ENCODE data around the gene RHBDL2.

RHBDL2 gene

DNA sequence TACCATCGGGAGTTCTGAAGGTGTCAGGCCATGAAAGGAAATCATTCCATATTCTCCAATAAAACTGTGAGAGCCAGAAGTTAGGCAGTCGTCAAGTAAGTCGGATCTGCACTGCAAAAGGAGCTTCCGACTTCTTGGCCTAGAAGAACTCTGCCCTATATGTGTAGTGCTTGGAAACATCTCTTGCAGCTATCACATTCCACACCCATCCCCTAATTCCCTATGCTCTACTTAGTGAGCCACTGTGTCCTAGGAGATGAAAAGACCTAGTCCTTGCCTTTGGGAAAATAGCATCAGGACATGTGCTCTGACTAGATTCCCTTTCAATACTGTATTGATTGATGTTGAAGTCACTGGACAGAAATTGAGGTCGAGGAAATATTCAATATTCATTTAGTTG is 52.0 kb downstream of the RHBDL2 start:
- no peak for DNase-seq (ENCODE audit: low spot score)
- CTCF ChIA-PET, result interaction anchor here (0.7 kb wide), 1 partner anchor 209 kb away, joined by 3 read pairs; no protein-coding TSS in a partner anchor
- POLR2A ChIA-PET (ENCODE audit: low non-redundant PET), result no interaction called here
- H3K27ac ChIP-seq, result no peak overlapping the region
- TF ChIP-seq, protein P1, sequence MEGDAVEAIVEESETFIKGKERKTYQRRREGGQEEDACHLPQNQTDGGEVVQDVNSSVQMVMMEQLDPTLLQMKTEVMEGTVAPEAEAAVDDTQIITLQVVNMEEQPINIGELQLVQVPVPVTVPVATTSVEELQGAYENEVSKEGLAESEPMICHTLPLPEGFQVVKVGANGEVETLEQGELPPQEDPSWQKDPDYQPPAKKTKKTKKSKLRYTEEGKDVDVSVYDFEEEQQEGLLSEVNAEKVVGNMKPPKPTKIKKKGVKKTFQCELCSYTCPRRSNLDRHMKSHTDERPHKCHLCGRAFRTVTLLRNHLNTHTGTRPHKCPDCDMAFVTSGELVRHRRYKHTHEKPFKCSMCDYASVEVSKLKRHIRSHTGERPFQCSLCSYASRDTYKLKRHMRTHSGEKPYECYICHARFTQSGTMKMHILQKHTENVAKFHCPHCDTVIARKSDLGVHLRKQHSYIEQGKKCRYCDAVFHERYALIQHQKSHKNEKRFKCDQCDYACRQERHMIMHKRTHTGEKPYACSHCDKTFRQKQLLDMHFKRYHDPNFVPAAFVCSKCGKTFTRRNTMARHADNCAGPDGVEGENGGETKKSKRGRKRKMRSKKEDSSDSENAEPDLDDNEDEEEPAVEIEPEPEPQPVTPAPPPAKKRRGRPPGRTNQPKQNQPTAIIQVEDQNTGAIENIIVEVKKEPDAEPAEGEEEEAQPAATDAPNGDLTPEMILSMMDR (conservative IDR thresholded peaks at IDR 0.05; ENCODE audit: low read depth), result no peak

DNA sequence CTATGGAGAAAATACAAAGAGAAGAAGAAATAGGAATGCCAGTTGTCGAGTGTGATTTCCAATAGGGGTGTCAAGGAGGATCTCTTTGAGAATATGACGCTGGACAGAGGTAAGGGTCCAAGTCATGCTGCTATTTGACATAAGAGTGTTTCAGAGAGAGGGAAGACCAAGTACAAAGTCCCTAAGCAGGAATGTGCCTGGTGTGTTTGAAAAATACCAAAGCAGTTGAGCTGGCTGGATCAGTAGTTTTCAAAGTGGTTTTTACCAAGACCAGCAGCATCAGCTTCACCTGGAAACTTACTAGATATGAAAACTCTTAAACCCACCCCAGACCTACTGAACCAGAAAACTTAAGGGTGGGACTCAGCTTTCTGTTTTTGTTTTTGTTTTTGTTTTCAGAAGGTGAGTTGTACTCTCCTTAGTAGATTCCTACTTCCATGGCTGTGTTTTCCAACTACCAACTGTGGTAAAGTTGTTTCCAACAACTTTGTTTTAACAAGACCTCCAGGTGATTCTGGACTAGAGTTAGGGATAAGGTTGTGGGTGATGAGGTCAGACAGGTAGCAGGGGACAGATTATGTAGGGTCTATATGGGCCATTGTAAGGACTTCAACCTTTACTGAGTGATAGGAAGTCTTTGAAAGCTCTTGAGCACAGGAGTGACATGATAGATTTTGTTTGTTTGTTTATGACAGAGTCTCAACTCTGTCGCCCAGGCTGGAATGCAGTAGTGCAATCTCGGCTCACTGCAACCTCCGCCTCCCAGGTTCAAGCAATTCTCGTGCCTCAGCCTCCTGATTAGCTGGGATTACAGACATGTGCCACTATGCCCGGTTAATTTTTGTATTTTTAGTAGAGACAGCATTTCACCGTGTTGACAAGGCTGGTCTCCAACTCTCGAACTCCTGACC is 53.0 kb downstream of the RHBDL2 start:
- ChIA-PET CTCF (no interaction called here), POLR2A (ENCODE audit: low non-redundant PET) (no interaction called here)
- DNase-seq (ENCODE audit: low spot score), result no peak
- H3K27ac ChIP-seq, result no peak overlapping the region
- TF ChIP-seq, protein P1 (conservative IDR thresholded peaks at IDR 0.05; ENCODE audit: low read depth), result no peak

DNA sequence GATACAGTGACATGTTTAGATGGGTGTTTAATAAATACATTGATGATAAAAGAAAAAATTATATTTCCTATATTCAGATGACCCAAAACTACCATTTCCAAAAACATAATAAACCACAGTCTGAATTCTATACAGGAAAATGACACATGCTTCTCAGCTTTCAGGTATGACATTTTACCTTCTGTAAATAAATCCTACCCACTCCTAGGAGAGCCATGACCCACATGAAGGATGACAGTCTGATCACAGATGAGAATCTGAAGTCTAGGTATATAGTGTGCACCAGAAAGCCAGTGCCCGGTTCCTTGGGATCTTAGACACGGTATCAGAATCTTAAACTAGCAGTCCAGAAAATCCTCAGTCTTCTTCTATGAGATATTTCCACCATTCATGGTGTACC is 56.5 kb downstream of the RHBDL2 start:
- POLR2A ChIA-PET (ENCODE audit: low non-redundant PET), result no interaction called here
- no peak for DNase-seq (ENCODE audit: low spot score)
- H3K27ac ChIP-seq, result no peak overlapping the region
- TF ChIP-seq, protein P1 (conservative IDR thresholded peaks at IDR 0.05; ENCODE audit: low read depth), result no peak
- CTCF ChIA-PET, result no interaction called here

DNA sequence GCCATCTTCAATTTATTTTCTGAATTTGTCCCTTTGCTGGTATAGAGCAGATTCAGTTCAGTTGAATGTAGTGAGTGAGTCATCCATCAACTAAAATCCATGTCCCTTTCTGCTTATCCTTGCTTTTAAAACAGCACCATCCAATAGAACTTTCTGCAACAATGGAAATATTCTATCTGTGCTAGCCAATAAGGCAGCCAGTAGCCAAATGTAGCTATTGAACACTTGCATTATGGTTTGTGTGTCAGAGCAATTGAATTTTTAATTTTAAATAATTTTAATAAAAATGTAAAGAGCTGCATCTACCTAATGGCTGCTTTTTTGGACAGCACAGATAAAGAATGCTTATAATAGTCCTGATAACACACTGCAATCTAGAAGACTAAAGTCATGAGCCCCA is 60.1 kb downstream of the RHBDL2 start, which contains the start of gene GJA9:
TSS of gene GJA9 (minus strand) at position 101 of the 400 bp plus-strand sequence. CDS start 5,489 bp downstream, outside the sequence.
- no peak for DNase-seq (ENCODE audit: low spot score)
- TF ChIP-seq, protein P1 (conservative IDR thresholded peaks at IDR 0.05; ENCODE audit: low read depth), result no peak
- ChIA-PET CTCF (interaction anchor here (1.0 kb wide), 1 partner anchor 218 kb away, joined by 5 read pairs; no protein-coding TSS in a partner anchor), POLR2A (ENCODE audit: low non-redundant PET) (no interaction called here)
- no peak within 1 kb of the TSS for H3K27ac ChIP-seq

DNA sequence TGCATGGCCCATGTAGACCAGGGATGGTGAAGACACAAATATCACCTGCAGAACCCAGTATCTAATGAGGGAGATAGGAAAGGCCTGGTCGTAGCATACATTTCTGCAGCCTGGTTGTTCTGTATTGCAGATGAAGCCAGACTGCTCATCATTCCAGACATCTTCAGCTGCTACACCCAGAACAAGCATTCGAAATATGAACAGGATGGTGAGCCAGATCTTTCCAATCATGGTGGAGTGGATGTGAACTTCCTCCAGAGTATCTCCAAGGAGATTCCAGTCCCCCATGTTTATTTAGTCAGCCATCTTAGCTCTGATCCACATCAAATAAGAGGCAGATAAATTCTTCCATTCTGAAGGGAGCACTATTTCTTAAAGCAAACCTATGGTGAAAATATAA is 65.8 kb downstream of the RHBDL2 start:
- H3K27ac ChIP-seq, result no peak overlapping the region
- CTCF ChIA-PET, result interaction anchor here (0.6 kb wide), 1 partner anchor 41 kb away, joined by 4 read pairs; no protein-coding TSS in a partner anchor
- DNase-seq (ENCODE audit: low spot score), result no peak
- POLR2A ChIA-PET (ENCODE audit: low non-redundant PET), result no interaction called here
- TF ChIP-seq, protein P1 (conservative IDR thresholded peaks at IDR 0.05; ENCODE audit: low read depth), result no peak

DNA sequence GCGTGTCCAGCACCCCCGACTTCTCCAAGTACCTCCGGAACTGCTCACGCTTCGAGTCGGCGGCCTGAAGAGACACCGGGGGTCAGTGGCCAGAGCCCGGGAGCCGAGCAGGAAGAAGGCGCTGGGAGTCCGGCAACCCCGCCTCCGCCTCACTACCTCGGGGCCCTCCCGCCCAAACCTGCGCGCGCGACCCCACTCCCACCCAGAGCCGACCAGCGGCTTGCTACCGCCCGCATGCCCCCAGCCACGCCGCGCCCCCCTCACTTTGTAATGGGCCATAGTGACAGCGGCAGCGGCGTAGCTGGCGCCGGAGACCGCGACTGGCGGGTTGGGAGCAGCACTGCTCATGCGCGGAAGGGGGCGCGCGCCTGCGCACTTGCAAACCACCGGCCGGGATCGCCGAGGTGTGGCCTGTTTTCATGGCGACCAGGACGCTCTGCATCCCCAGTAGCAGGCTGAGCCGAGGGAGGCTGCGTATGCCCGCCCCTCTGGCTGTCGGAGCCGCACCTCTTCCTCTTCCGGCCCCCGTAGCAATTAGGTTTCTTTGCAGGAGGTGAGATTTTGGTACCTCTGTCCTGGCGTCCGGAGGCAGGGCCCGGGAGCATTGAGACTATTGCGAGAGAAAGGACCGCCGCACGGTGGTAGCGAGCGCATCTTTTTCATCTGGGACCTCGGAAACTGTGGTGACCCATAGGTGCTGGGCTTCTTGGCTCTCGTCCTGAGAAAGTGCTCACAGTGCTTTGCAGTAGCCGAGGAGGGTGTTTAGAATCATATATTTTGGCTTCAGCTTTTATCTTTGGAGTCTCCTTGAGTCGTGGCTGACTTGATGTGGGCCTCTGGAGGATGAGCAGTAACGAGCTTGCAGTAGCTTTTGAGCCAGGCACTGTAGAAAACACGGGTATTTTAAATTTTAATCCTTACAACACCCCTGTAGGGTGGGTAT is 68.3 kb downstream of the RHBDL2 start, which contains the start of gene MYCBP:
TSS of gene MYCBP (minus strand) at position 322 of the 943 bp plus-strand sequence. CDS start at position 279, 43 bp downstream.
- ChIA-PET CTCF (interaction anchor here (0.7 kb wide), 1 partner anchor 11 kb away, joined by 3 read pairs; no protein-coding TSS in a partner anchor), POLR2A (ENCODE audit: low non-redundant PET) (interaction anchor here (1.0 kb wide), 1 partner anchor 153 kb away, joined by 3 read pairs; the partner anchor contains the start of gene NDUFS5)
- DNase-seq (ENCODE audit: low spot score), result peak; percentile 99
- peak within 1 kb of the TSS; percentile 78 for H3K27ac ChIP-seq
- TF ChIP-seq, protein P1 (conservative IDR thresholded peaks at IDR 0.05; ENCODE audit: low read depth), result no peak
